Measurements from ENCODE around the gene ADRA2B.
"Not testable (repeated sequence)": the region's sequence is repeated elsewhere in the genome, so short reads cannot be mapped to it uniquely, and the experiment has no call there.

Gene ADRA2B

DNA sequence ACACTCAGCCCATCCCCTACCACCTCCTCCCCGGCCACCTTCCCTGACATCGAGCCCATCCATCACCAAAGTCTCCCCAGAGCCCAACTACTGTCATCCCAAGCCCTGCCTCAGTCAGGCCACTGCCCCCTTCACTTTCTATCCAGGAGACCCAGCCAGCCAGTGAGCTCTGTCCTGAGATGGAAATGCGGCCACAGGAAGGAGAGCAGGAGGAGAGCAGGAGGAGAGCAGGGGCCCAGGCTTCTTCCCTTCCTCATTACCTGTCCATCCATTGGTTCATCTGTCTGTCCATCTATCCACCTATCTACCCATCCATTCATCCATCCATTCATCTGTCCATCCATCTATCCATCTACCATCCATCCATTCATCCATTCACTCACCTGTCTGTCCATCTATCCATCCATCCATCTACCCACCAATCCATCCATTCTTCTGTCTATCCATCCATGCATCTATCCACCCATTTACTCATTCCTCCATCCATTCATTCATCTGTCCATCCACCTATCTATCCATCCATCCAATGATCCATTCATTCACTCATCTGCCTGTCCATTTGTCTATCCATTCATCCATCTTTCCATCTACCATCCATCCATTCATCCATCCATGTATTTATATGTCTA lies 52.2 kb downstream of the ADRA2B start:
- not testable (repeated sequence) for H3K36me3 ChIP-seq (ENCODE audit: control insufficient read depth in 1 of 2, insufficient read depth in 2 of 2, low read depth in 1 of 2, low read length in 2 of 2); H2BK120ac ChIP-seq (ENCODE audit: low read depth, low read length); H4K91ac ChIP-seq (ENCODE audit: low read length); H3K18ac ChIP-seq (ENCODE audit: low read depth in 1 of 2, low read length in 2 of 2); H3K9me3 ChIP-seq (ENCODE audit: control insufficient read depth, low read length); H2BK5ac ChIP-seq (ENCODE audit: low read depth, low read length, poor library complexity, severe bottlenecking); H3K4ac ChIP-seq (ENCODE audit: low read depth in 1 of 2, low read length in 2 of 2); H3K23ac ChIP-seq (ENCODE audit: low read length in 2 of 2); H2BK12ac ChIP-seq (ENCODE audit: low read length in 2 of 2); H2AK5ac ChIP-seq (ENCODE audit: low read length, severe bottlenecking); H3K27ac ChIP-seq (ENCODE audit: low read length, poor library complexity, severe bottlenecking); H2BK15ac ChIP-seq (ENCODE audit: low read depth, poor library complexity, severe bottlenecking); H2AFZ ChIP-seq (ENCODE audit: low read depth, low read length); DNase-seq; H3K9ac ChIP-seq (ENCODE audit: low read length); H3K14ac ChIP-seq (ENCODE audit: low read length in 2 of 2); H3K4me3 ChIP-seq (ENCODE audit: insufficient read depth in 1 of 2, low read depth in 1 of 2, low read length in 2 of 2); H4K8ac ChIP-seq (ENCODE audit: low read length); H3K4me2 ChIP-seq (ENCODE audit: low read length, poor library complexity, severe bottlenecking); H3K27me3 ChIP-seq (ENCODE audit: control insufficient read depth in 1 of 2, insufficient read depth in 1 of 2, low read length in 2 of 2); H3K79me1 ChIP-seq (replicated peaks; ENCODE audit: low read length, poor library complexity, severe bottlenecking)
- 100% methylated on average over 1 of the region's 3 CpGs for WGBS
- peaks cover 14% of the 10 kb centered on the region for H3K4me1 ChIP-seq (ENCODE audit: control insufficient read depth, insufficient read depth, low read depth, low read length)

DNA sequence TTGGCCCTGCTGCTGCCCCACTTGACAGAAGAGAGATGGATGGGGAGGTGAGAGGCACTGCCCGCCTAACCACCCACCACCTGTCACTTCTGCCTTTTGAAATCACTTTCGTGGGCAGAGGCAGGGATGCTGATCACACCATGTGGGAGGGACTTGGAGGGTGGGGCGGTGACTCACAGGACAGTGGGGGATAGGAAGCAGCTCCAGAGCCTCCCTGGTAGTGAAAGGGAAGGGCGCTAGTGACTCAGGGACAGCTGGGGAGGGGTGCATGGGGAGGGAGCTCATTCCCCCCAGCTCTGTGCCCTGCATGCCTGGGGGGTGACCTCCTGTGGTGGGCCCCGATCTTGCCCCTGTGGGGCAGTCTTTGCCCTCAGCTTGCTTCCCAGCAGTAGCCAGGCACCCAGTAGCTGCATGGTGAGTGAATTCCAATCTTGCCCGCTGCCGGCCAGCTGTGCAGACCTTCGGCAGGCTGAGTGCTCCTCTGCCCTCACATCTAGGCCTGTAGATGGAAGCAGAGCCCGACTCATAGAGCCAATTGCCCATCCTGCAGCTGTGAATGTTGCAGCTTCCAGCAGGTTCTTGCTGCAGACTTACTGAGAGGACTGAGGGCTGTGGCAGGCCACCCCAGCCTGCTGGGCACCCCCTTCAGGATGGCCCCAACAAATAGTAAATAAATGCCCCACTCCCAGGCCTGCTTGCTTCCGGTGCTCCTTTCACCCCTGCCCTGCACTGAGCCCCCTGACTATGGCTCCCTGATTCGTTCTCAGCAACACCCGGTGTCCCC lies 53.1 kb downstream of the ADRA2B start:
- 39% methylated on average over 8 of the region's 12 CpGs for WGBS
- peak; percentile 88 for DNase-seq
- Histone ChIP-seq H3K18ac (ENCODE audit: low read depth in 1 of 2, low read length in 2 of 2) (peak overlapping the region in 1 of 2 experiments; percentile 4), H3K4me1 (ENCODE audit: control insufficient read depth, insufficient read depth, low read depth, low read length) (peaks cover 14% of the 10 kb centered on the region)
- not testable (repeated sequence) for H3K4me3 ChIP-seq (ENCODE audit: insufficient read depth in 1 of 2, low read depth in 1 of 2, low read length in 2 of 2); H3K14ac ChIP-seq (ENCODE audit: low read length in 2 of 2); H4K91ac ChIP-seq (ENCODE audit: low read length); H2BK15ac ChIP-seq (ENCODE audit: low read depth, poor library complexity, severe bottlenecking); H3K27ac ChIP-seq (ENCODE audit: low read length, poor library complexity, severe bottlenecking); H2AFZ ChIP-seq (ENCODE audit: low read depth, low read length); H2AK5ac ChIP-seq (ENCODE audit: low read length, severe bottlenecking); H2BK12ac ChIP-seq (ENCODE audit: low read length in 2 of 2); H3K4me2 ChIP-seq (ENCODE audit: low read length, poor library complexity, severe bottlenecking); H3K79me1 ChIP-seq (replicated peaks; ENCODE audit: low read length, poor library complexity, severe bottlenecking); H4K8ac ChIP-seq (ENCODE audit: low read length); H3K36me3 ChIP-seq (ENCODE audit: control insufficient read depth in 1 of 2, insufficient read depth in 2 of 2, low read depth in 1 of 2, low read length in 2 of 2); H3K9me3 ChIP-seq (ENCODE audit: control insufficient read depth, low read length); H3K27me3 ChIP-seq (ENCODE audit: control insufficient read depth in 1 of 2, insufficient read depth in 1 of 2, low read length in 2 of 2); H2BK5ac ChIP-seq (ENCODE audit: low read depth, low read length, poor library complexity, severe bottlenecking); H3K23ac ChIP-seq (ENCODE audit: low read length in 2 of 2); H3K9ac ChIP-seq (ENCODE audit: low read length); H2BK120ac ChIP-seq (ENCODE audit: low read depth, low read length); H3K4ac ChIP-seq (ENCODE audit: low read depth in 1 of 2, low read length in 2 of 2)
